Vagina (tissue), 2 donors: ENCODE results near the gene OSGEPL1.

Experiments used
- POLR2A ChIP-seq, 2 donors: fragments of 450-650 bp; IDR thresholded peaks; one replicate each; pipeline ENCODE4 v1.6.1; 2017; ENCODE audit warnings: antibody characterized with exemption in 2 of 2, mild to moderate bottlenecking in 2 of 2, moderate library complexity in 2 of 2
- POLR2AphosphoS5 ChIP-seq, 2 donors: sonication (generic); formaldehyde crosslinking; IDR thresholded peaks; one replicate each; pipeline ENCODE4 v1.9.0; 2017; ENCODE audit warnings: antibody characterized with exemption in 2 of 2, mild to moderate bottlenecking in 2 of 2, low read depth in 1 of 2; ENCODE audit not compliant: insufficient read depth in 1 of 2
- TF ChIP-seq, protein P1 (sequence below), 3 experiments: fragments of 450-650 bp in 2 of 3; fragments of 200-600 bp in 1 of 3; sonication (generic) in 1 of 3; IDR thresholded peaks; one replicate each; pipeline ENCODE4 v1.5.1; 2017 to 2019; ENCODE audit warnings: antibody characterized with exemption in 3 of 3, mild to moderate bottlenecking in 2 of 3, moderate library complexity in 2 of 3

DNA sequence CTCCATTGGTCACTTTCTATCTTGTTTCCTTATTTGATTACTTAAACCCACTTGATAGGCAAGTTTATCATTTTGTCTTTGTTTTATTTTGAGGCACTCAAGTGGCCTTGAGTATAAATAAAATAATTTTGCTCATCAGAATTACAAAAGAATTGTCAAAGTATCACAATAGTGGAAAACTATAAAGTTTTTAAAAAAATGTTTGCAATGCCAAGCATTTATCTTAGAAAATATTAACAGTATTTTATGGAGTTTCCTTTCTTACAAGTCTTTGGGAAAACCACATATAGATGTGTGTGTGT lies 36.4 kb upstream of the OSGEPL1 start:
- TF ChIP-seq POLR2A (IDR thresholded peaks at IDR 0.05) (no peak), POLR2AphosphoS5 (IDR thresholded peaks at IDR 0.05; ENCODE audit: insufficient read depth in 1 of 2, low read depth in 1 of 2) (no peak)
- TF ChIP-seq, protein P1, sequence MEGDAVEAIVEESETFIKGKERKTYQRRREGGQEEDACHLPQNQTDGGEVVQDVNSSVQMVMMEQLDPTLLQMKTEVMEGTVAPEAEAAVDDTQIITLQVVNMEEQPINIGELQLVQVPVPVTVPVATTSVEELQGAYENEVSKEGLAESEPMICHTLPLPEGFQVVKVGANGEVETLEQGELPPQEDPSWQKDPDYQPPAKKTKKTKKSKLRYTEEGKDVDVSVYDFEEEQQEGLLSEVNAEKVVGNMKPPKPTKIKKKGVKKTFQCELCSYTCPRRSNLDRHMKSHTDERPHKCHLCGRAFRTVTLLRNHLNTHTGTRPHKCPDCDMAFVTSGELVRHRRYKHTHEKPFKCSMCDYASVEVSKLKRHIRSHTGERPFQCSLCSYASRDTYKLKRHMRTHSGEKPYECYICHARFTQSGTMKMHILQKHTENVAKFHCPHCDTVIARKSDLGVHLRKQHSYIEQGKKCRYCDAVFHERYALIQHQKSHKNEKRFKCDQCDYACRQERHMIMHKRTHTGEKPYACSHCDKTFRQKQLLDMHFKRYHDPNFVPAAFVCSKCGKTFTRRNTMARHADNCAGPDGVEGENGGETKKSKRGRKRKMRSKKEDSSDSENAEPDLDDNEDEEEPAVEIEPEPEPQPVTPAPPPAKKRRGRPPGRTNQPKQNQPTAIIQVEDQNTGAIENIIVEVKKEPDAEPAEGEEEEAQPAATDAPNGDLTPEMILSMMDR (IDR thresholded peaks at IDR 0.05) = no peak
